HG02885 (cell line): Measurements from ENCODE around the gene ASAH2.
"Not testable (repeated sequence)": the region's sequence is repeated elsewhere in the genome, so short reads cannot be mapped to it uniquely, and the experiment has no call there.

ENCODE experiments used
- ATAC-seq: cut with Tn5 transposase; IDR thresholded peaks from one replicate; pipeline ENCODE4 v1.9.1; 2021; ENCODE audit warnings: mild to moderate bottlenecking; ENCODE audit not compliant: unreplicated experiment, poor library complexity

The ASAH2 gene

DNA sequence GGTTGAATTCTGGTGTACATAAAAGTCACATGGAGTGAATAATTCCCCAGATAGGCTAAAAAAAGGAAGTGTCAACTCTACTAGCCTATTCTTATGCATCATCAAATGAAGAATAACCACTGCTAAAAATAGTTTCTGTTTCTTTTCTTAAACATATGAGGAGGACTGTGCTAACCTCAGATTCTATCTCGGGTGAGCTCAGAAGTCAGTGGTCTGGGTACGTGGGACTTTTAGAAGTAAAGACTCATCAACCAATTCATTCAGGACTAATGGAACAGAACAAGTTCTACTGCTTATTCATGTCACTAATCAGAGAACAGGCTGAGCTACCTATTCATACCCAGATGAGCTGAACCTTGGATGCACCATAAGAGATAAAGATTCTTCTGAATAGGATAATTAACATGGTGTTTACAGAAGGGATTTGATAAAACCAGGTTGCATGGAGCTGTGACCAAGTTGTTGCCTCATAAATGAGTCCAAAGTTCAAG, 9.5 kb upstream of the ASAH2 start:
- peak; percentile 99 for ATAC-seq

DNA sequence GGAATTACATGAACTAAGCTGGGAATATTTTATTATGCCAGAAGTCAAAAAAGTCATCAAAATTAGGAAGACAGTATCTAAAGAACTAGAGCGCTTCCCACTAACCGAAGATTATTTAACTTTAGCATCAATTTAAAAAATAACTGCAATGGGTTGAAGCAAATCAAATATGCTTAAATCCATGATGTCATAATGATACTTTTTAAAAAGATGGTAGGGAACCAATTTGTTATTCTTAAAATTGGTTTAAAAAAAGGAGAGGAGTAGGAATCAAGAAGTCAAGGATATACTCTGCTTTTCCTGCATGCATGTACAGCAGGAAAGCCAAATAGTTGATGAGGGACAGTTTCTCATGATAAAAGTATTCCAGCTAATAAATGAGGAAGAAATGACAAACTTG, 3.2 kb upstream of the ASAH2 start:
- no peak for ATAC-seq

DNA sequence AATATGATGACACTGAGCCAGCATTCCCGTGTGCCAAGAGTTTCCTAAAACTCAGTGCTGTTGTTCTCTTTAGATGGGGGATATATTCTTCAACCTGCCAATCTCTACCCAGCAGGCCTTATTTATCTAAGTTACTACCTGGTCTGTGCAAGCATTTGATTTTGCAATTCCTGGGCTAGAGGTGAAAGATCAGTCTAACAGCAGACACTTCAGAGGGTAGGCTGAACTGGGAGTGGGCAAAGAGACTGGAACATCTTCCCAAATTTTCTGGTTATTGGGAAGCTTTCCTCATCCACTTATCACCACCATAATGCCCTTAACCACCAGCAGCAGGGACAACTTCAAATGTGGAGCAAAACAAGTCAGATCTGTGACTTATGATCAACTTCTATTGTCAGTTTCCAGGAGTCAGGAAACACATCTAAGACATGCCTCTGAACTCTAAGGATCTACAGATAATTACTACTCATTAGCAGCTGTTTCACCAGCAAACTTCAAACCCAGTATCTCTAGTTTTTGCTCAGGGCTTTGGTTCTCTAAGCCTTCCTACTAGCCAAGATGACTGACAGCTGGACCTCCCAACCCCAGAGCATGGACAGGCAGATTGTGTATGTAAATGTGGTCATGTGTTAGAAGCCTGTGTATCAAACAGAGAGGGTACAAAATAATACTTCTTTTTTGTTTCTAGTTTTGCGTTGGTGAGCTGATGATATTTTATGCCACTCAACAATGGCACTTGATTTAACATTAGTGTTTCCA, 1.0 kb downstream of the ASAH2 start:
- no peak for ATAC-seq

DNA sequence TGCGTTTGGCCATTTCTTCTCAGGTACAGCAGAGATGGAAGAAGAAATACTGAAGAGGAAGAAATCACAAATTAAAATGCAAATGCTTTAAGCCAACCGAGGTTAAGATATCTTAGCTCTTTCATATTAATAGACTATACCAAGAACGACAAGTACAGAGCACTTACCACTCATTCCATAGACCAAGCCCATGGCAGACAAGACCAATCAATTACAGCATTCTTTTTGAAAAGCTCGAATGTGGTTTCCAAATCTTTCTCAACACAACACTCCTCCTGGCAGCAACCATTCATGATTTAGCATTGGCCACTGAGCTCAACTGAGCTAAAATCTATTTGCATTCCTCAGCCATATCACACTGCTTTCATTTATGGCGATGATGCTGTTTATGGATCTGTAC, 2.7 kb downstream of the ASAH2 start:
- no peak for ATAC-seq

DNA sequence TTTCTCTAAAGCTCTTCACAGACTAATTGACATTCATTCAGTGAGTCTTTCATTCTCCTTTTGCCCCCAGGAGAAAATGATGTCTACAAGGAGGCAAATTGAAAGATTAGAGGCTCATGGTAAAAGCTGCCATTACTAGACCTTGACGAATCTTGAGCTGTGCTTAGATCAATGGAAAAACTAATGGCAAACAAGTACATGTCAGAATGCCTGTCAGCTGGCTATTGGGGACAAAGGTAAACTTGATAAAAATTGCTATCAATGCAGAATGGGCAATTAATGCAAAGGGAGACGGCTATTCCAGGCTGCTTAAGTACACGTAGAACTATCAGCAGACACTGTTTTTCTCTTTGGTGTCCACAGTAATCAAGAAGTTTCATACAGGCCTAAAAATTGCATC, 3.3 kb downstream of the ASAH2 start:
- ATAC-seq: no peak

DNA sequence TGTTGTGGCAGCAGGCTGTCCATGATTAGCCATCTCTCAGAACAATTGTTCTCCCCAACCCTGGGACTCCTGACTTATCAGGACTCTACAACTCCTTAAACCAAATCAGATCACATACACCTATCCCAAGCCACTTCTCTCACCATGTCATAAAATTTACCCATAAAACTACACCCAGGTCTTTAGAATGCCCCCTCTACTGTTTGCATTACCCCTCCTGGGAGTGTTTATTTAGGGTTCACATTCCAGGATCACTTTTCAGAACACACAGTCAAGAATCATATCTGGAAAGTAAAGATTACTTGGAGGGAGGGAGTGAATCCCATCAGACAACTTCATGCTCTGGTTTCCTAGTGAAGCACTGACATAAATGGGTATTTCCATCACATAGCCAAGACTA, 7.1 kb downstream of the ASAH2 start:
- ATAC-seq: no peak

DNA sequence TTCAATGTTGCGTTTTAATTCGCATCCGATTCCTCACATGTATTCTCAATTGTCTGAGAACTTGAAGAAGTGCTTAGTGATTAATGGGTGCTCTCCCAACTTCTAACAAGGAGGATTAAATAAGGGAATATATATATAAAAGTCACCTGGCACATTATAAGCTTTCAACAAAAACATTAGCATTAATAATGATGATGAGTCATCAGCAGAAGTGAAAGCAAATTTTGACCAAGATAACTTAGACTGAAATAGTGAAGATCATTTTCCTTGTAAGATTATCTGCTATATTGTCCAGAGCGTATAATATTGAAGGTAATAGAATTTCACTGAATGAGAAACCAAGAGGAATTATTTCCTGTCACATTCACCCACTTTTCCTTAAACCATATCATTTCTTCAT, 8.5 kb downstream of the ASAH2 start:
- ATAC-seq: no peak

DNA sequence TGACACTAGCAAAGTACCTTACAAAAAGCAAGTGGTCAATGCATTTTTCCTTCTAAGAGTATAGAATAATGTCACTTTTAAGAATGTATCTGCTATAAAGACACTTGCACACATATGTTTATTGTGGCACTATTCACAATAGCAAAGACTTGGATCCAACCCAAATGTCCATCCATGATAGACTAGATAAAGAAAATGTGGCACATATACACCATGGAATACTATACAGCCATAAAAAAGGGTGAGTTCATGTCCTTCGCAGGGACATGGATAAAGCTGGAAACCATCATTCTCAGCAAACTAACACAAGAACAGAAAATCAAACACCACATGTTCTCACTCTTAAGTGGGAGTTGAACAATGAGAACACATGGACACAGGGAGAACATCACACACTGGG, 9.8 kb downstream of the ASAH2 start:
- ATAC-seq: not testable (repeated sequence)

DNA sequence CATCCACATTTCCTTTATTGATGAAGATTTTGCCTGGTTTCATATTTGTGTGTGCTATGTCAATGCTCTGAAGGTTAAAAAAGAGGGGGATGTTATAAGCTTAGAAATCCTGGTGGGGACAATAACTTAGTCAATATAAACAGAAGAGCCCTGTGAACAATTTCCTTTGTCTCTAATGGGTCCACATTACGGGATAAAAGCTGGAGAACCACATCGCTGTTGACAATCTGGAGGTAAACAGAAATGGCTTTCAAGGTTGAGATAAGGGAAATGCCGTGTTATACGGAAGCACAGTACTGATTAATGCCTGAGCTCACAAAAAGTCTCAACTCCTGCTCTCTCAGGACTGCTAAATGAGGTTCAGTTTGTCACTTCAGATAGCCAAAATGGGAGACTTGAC, 16.8 kb downstream of the ASAH2 start:
- no peak for ATAC-seq

DNA sequence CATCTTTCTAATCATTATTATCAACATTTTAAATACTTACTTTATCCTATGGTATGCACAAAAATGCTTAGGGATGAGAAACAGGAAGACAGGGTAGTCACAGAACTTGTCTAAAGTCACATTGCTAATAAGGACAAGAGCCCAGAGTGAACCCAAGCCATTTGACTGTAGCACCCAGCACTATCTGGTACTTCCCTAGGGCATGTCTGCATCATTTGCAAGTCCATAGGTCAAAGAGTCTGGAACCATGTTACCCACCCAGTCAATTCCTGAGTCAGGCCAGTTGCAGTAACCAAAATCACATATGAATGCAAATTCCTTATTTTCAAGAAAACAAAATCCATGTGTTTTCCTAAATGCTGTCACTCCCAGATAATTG, 19.1 kb downstream of the ASAH2 start:
- no peak for ATAC-seq

DNA sequence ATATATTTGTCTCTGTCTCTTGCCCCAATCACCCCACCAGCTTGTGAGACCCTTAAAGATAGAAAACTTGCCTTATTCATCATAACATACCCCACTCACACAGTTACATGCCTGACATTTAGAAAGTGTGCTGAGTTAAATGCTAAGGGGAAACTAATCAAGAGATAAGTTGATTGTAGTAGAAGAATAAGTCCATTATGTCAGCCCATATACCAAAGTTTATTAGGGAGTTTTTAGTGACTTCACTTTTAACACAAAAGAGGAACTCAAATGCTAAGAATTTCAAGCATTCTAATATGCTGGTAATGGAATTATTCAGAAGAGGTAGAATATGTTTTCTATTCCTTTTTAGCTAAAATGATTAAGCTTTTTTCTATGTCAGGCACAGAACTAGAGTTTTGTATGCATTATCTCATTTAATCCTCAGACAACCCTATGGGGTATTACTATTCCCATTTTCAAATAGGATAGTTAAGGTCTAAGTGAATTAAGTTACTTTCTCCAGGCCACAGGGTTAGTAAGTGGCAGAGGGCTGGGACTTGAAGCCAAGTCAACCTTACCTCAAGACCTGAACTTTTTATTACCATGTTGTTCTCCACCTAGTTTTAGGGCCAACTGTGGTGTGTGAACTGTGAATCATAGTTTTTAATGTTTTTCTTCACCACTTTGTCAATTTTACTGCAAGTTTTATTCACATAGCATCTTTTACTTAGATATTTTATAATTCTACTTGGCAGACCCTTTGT, 19.6 kb downstream of the ASAH2 start:
- peak; percentile 54 for ATAC-seq

DNA sequence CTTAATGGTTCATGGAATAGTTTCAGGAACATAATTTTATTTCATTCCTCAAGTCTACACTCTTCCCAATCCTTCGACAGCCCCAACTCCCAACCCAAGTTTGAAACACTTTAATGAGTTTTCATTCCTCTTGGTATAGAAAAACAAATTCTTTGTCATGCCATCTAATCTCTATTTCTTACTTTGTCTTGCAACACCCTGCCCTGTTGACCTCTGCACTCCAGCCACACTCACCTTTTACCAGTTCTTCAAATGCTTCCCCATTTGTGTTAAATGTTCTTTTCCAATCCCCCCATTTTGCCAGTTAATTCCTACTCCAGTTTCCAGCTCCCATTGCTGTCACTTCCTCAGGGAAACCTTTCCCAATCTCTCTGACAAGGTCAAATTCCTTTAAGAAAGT, 21.9 kb downstream of the ASAH2 start:
- no peak for ATAC-seq

DNA sequence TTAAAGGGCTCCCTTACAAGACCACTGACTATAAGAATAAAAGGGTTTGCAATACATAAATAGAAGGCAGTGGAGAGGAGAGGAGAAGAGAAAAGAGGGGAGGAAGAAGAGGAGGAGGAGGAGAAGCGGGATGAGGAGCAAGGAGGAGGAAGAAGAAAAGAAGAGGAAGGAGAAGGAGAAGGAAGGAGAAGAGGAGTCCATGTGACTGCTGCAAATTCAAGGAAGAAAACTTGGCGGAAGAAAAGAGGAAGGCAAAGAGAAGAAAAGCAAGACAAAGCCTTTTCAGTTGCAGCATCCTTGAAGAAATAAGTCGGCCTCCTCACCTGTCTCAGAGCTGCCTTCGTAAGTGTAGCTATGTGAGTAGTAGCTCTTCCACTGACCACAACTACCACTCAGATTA, 22.6 kb downstream of the ASAH2 start:
- no peak for ATAC-seq

DNA sequence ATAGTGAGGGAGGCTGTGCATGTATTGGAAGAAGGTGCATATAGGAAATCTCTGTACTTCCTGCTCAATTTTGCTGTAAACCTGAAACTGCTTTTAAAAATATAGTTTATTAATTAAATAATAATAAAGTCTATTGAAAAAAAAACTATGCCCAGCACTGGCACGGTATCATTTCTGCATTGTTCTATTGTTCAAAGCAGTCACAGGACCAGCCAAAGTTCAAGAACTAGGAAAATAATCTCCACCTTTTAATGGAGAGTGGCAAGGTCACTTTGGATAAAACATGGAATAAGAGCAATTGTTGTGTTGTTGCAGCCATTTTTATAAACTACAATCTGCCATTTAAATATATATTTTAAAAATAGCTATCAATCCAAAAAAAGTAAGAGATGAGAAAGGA, 24.7 kb downstream of the ASAH2 start:
- no peak for ATAC-seq

DNA sequence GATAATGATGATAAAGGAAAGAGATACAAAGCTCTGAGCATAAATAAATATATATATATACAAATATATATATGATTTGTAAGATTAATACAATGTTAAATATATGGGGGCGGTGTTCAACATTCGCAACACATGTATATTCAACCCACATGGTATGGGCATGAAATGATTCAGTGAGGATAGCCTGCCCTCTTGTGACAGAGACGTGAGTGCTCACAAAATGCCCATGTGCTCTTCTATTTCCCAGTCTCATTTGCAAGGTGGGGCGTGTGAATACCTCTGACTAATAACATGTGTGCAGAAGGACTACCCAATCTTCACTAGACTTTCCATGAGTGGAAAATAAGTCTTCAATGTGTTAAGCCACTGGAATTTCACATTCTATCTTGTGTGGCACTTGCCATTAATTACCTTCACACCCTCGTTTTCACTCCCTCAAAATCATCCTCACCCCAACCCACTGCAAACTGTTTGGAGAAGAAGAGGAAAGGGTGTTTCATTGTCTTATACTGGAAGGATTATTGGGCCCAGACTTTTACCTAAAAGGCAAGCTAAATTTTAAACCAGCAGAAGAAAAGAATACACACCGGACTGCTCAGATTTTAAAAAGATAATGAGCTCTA, 26.9 kb downstream of the ASAH2 start:
- ATAC-seq: peak; percentile 98

DNA sequence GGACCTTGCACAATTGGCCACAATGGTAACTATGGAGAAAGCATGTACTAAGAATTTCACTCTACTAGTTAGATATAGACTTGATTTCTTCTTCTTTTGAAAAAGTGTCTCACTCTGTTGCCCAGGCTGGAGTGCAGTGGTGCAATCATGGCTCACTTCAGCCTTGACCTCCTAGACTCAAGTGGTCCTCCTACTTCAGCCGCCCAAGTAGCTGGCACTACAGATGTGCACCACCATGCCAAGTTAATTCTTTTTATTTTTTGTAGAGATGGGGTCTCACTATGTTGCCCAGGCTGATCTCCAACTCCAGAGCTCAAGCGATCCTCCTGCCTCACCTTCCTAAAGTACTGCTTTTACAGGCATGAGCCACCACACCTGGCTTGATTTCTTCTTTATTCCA, 29.1 kb downstream of the ASAH2 start:
- ATAC-seq: no peak

DNA sequence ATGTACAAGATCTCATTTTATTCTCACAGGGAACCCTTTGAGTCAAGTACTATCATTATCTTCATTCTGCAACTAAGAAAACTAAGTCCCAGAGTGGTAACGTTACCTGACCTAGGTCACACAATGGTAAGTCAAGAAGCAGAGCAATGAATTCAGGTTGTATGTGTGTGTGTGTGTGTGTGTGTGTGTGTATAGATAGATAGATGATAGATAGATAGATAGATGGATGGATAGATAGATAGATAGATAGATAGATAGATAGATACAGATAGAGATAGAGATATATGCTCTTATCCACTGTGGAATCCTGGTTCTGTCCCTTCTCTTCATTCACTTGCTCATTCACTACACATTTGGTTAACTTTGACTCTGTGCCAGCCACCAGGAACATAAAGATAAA, 29.8 kb downstream of the ASAH2 start:
- ATAC-seq: no peak

DNA sequence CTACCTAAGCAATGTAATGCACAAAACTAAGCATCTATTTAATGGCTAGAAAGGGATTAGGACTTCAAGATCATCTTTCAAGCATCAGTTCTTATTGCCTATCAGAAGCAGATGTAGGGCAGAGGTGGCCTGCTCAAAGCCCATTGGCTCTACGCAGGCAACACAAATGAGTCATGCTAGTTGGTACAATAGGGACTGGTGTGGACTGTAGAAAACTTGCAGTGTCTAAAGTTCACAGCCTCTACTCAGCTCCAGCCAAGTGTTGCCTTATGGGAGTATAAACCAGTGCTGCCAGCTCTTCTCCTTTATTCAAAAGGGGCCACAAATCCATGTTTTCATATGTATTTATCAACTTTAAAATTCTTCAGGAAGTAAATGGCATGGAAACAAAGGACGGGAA, 31.7 kb downstream of the ASAH2 start:
- no peak for ATAC-seq

DNA sequence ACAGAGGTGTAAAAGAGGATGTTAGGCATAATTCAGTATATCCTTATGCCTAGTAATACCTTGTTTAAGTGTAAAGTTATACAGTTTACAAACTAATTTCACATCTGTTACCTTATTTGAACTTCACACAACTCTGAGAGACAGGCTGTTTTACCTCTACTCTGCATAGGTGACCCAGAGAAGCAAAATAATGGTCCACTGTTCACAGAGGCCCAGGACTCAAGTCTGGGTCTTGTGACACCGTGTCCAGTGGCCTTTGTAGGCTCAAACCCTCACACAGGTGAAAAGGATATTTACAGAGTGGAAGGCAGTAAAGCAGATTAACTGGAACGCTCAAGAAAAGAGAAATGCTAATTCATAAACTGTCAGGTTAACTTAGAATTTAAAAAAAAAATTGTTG, 32.1 kb downstream of the ASAH2 start:
- ATAC-seq: no peak

DNA sequence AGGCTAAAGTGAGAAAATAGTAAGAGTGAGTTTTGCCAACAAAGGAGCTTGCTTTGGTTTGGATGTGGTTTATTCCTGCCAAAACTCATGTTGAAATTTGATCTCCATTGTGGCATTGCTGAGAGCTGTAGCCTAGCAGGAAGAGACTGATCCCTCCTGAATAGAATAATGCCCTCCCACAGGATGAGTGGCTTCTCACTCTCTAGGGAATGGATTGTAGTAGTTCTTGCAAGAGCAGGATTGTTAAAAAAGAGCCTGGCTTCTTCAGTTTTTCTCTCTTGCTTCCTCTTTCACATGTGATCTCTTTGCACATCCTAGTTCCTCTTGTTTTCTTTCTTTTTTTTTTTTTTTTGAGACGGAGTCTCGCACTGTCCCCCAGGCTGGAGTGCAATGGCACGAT, 34.4 kb downstream of the ASAH2 start:
- ATAC-seq: no peak

DNA sequence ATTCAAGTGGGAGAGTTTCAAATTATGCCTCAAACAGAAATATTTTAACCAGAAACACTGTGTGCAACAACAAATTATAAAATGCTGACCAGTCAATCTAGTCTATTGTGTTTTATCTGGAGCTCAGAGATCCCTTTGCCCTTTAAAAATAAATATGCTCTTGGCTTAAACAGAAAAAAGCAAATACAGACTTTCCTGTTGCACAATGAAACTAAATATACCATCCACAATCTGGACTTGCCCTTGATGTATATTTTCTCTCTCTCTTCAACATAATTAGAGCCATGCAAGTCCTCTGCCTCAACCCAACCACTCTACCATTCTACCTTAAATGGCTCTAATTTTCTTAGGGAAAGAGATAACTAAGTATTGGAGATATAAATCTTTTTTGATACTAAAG, 34.9 kb downstream of the ASAH2 start:
- no peak for ATAC-seq

DNA sequence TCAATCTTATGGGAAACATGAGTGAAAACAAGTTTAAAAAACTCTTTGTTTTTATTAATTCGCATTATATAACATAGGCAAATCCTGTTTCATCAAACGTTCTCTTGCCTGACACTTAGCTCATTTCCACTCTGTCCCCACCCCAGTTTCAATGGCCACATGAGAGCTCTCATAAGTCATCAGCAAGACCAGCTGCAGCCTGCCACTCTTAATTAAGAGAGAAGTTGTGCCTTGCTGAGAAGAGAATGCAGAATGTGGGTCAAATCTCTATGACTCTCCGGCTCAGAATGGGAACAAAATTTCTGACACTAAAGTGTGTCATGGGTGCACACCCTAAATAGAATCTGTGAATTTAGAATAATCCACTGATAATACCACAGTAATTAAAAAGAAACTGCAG, 39.6 kb downstream of the ASAH2 start:
- no peak for ATAC-seq
